Smooth muscle cell (in vitro differentiated cells): ENCODE data around the gene CYP27C1. TPM values are rescaled to one million over a fixed set of nuclear protein-coding genes. Genes with fewer than 3 reads are reported as not detected.
A peak's percentile ranks its signal among the peaks of the same experiment; 100 is the strongest.

Source experiments
- DNase-seq: peaks from one replicate; lab custom pipeline; 2025; ENCODE audit not compliant: unreplicated experiment; lab: John Stamatoyannopoulos, UW
- H2AFZ ChIP-seq: fragments of 200-600 bp; sonication (generic); 2 replicates; pipeline ENCODE4 v1.6.0; 2016; ENCODE audit warnings: antibody characterized with exemption, low read depth, mild to moderate bottlenecking
- H3F3A ChIP-seq: fragments of 200-600 bp; sonication (generic); 2 replicates; pipeline ENCODE4 v1.6.0; 2017; ENCODE audit warnings: antibody characterized with exemption, low read depth
- H3K27ac ChIP-seq: fragments of 200-600 bp; sonication (generic); 2 replicates; pipeline ENCODE4 v1.5.1; 2016; ENCODE audit warnings: low read depth, mild to moderate bottlenecking
- H3K27me3 ChIP-seq: fragments of 200-600 bp; sonication (generic); 2 replicates; pipeline ENCODE4 v1.6.1; 2016; ENCODE audit warnings: low read depth, mild to moderate bottlenecking
- H3K36me3 ChIP-seq: fragments of 200-600 bp; sonication (generic); 2 replicates; pipeline ENCODE4 v1.5.1; 2016; ENCODE audit warnings: low read depth
- H3K4me1 ChIP-seq: fragments of 200-600 bp; sonication (generic); 2 replicates; pipeline ENCODE4 v1.5.1; 2016; ENCODE audit warnings: low read depth
- H3K4me2 ChIP-seq: fragments of 200-600 bp; sonication (generic); 2 replicates; pipeline ENCODE4 v1.6.0; 2016; ENCODE audit warnings: mild to moderate bottlenecking
- H3K4me3 ChIP-seq: fragments of 200-600 bp; sonication (generic); 2 replicates; pipeline ENCODE4 v1.5.1; 2016; ENCODE audit warnings: mild to moderate bottlenecking
- H3K79me2 ChIP-seq: fragments of 200-600 bp; sonication (generic); 2 replicates; pipeline ENCODE4 v1.6.0; 2016; ENCODE audit warnings: low read depth, mild to moderate bottlenecking
- H3K9ac ChIP-seq: fragments of 200-600 bp; sonication (generic); 2 replicates; pipeline ENCODE4 v1.6.0; 2016; ENCODE audit warnings: low read depth
- H3K9me3 ChIP-seq: fragments of 200-600 bp; sonication (generic); replicated peaks from 2 replicates; pipeline ENCODE4 v1.5.1; 2016; ENCODE audit warnings: low read depth
- H4K20me1 ChIP-seq: fragments of 200-600 bp; sonication (generic); 2 replicates; pipeline ENCODE4 v1.6.0; 2016; ENCODE audit warnings: low read depth
- CTCF ChIP-seq: fragments of 200-600 bp; sonication (generic); IDR thresholded peaks from 2 replicates; pipeline ENCODE4 v1.5.1; 2017; ENCODE audit warnings: borderline replicate concordance, mild to moderate bottlenecking, antibody characterized with exemption; ENCODE audit not compliant: insufficient read depth, poor library complexity, severe bottlenecking
- WGBS: methylation state at CpG from one replicate; pipeline ENCODE4 v1.1.7; 2016; ENCODE audit warnings: low lambda C conversion rate; 5-methylcytosine and 5-hydroxymethylcytosine counted together
- polyA plus RNA-seq: library from polyadenylated mRNA; unstranded; fragments of >200 nt; fragmentation: Nextera tagmentation; extraction: Ambion mirVana; gene quantifications from 2 replicates; pipeline ENCODE4 v1.2.1, GENCODE V29; 2016
- total RNA-seq: library from RNA; depleted of rRNA; stranded (reverse); fragments of >200 nt; gene quantifications from 2 replicates; pipeline ENCODE4 v1.2.3, GENCODE V29; 2014

CYP27C1 gene
- total and polyA plus RNA-seq, 2 experiments from 2014 or later = 2.0 to 5.0 TPM

DNA sequence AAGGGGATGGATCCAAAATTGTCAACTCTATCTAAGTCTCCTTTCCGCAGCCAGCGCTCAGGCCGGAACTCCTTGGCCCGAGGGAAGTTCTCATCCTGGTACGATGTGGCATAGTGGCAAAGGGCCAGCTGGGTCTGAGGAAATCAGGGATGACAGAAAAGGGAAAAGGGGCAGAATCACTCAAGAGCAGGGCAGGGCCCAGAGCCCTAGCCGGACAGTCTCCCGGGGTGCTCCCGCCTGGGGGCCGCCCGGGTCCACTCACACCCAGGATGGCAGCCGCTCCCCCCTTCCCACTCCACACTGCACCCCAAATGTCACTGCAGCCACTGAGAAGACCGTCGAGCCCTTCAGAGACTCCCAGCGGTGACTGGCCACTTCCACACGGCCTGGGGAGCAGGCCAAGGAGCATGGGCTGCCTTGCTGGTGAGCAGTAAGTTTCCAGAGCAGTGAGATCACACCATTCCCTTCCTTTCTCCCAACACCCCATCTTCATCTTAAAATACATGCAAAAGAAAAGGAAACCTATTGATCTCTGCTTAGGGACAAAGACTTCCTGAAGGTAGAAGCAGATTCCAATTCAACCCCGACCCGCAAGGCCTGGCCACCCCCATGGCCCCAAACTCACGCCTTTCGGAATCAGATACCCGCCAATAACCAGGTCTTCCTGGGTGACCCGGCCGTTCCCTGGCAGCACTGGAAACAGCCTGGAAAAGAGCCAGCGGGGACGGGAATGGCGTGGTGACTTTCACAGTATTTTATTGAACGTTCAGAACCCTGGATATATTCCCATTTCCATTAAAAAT, 26.7 kb downstream of the CYP27C1 start:
- H3K9me3 ChIP-seq = peaks cover 4% of the 10 kb centered on the region
- no peak overlapping the region for H2AFZ ChIP-seq
- H3K4me1 ChIP-seq = peaks cover 11% of the 10 kb centered on the region
- no peak overlapping the region for H3K4me3 ChIP-seq
- peak overlapping the region; percentile 68 for H3K4me2 ChIP-seq
- no peak overlapping the region for H3K9ac ChIP-seq
- H3K79me2 ChIP-seq = no peaks in the 10 kb centered on the region
- DNase-seq = no peak
- H3K27ac ChIP-seq = peak overlapping the region; percentile 54
- no peaks in the 10 kb centered on the region for H4K20me1 ChIP-seq
- H3K36me3 ChIP-seq = no peaks in the 10 kb centered on the region
- no peaks in the 10 kb centered on the region for H3K27me3 ChIP-seq
- WGBS = 87% methylated on average over 26 of the region's 26 CpGs
- H3F3A ChIP-seq = no peaks in the 10 kb centered on the region
- no peak for TF ChIP-seq CTCF

DNA sequence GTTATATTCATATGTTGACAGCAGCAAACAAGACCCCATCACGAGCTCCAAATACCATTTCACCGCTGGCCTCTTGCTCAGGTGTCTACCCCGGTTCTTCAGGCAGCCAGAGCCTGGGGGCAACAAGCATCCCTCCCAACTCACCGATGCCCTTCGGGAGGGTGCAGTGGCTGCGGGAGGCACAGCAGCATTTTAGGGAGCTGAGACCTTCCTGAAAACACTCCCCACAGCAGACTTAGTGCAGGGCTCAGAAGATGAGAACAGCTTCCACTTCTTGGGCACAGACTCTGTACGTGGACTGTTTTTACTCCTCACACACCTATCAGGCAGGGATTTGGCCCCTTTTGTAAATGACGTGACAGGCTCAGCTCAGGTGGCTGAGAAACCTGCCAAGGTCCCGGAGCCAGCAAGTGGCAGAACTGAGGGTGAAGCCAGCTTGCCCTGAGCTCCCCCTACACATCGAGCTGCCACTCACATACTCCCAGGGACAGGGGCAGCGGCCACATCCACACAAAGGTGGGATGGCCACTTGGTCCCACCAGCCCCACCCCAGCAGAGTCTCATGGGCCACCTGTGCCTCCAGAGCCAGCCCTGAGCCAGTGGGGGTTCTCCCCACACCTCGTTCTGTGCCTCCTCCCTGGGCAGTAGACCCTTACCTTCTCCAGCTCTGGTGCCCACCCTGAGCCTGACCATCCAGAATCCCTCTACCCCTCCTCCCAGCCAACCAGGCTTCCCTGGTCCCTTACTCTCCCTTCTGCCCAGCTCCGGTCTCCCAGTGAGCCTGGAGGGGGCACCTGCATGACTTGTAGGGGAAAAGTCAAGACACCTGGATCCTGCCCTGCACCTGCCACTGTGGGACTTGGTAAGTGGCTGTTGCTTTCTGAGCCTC, 28.5 kb downstream of the CYP27C1 start:
- DNase-seq = no peak
- Histone ChIP-seq H3K27me3 (no peaks in the 10 kb centered on the region), H3K79me2 (no peaks in the 10 kb centered on the region), H3K27ac (no peak overlapping the region), H3K4me3 (no peak overlapping the region), H3K4me1 (peaks cover 11% of the 10 kb centered on the region), H3K4me2 (no peak overlapping the region), H3K36me3 (no peaks in the 10 kb centered on the region), H4K20me1 (no peaks in the 10 kb centered on the region), H3F3A (no peaks in the 10 kb centered on the region), H2AFZ (no peak overlapping the region), H3K9ac (no peak overlapping the region), H3K9me3 (peaks cover under 1% of the 10 kb centered on the region)
- no peak for TF ChIP-seq CTCF
- 91% methylated on average over 13 of the region's 13 CpGs for WGBS

DNA sequence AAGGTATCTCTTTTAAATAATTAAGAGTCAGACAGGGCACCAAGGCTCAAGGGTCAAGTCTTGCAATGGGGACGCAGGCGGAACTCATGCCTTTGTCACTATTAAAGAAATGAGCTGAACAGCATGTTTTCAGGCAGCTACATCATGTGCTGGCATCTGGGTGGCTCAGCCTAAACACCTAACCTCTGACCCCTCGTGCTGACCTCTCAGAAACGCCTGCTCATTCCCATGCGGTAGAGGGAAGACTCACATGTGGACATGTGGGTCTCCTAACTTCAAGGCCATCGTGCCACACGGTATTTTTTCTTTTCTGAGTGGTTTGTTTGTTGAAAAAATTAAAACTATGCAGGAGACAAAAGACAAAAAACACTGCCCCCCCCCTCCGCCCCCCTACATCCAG, 31.3 kb downstream of the CYP27C1 start:
- no peak overlapping the region for H3K4me2 ChIP-seq
- no peaks in the 10 kb centered on the region for H3K36me3 ChIP-seq
- H4K20me1 ChIP-seq = no peaks in the 10 kb centered on the region
- no peak for TF ChIP-seq CTCF
- no peaks in the 10 kb centered on the region for H3K9me3 ChIP-seq
- no peaks in the 10 kb centered on the region for H3F3A ChIP-seq
- no peaks in the 10 kb centered on the region for H3K27me3 ChIP-seq
- H3K4me1 ChIP-seq = peaks cover 2% of the 10 kb centered on the region
- 96% methylated on average over 8 of the region's 8 CpGs for WGBS
- no peak overlapping the region for H3K27ac ChIP-seq
- H3K9ac ChIP-seq = no peak overlapping the region
- no peak overlapping the region for H2AFZ ChIP-seq
- no peaks in the 10 kb centered on the region for H3K79me2 ChIP-seq
- H3K4me3 ChIP-seq = no peak overlapping the region
- DNase-seq = no peak
